ENCODE data around the gene ADCY1. TPM values are rescaled to one million over a fixed set of nuclear protein-coding genes. Genes with fewer than 3 reads are reported as not detected.

ADCY1 gene
- polyA plus RNA-seq, 1 experiment: 0.26 TPM

- no peak for TF ChIP-seq CTCF (IDR thresholded peaks at IDR 0.05; ENCODE audit: insufficient read depth, low read depth, low read length)
- CTCF ChIA-PET: no interaction called here
- DNase-seq (ENCODE audit: low read depth): no peak
- no peaks in the 10 kb centered on the region for H3K36me3 ChIP-seq (ENCODE audit: control insufficient read depth, insufficient read depth, low read length)
- no peak overlapping the region for H3K4me3 ChIP-seq (ENCODE audit: low read depth, low read length)
- POLR2A ChIA-PET: no interaction called here
- H3K27me3 ChIP-seq (ENCODE audit: control insufficient read depth, insufficient read depth, low read length): no peaks in the 10 kb centered on the region
Observed at GRCh38 chr7:45623157-45623556, 49.0 kb downstream of the ADCY1 start.

- H3K4me3 ChIP-seq (ENCODE audit: low read depth, low read length): no peak overlapping the region
- DNase-seq (ENCODE audit: low read depth): no peak
- no peaks in the 10 kb centered on the region for H3K36me3 ChIP-seq (ENCODE audit: control insufficient read depth, insufficient read depth, low read length)
- ChIA-PET POLR2A (no interaction called here), CTCF (interaction anchor here (1.1 kb wide), 1 partner anchor 17 kb away, joined by 3 read pairs; no protein-coding TSS in a partner anchor)
- TF ChIP-seq CTCF (IDR thresholded peaks at IDR 0.05; ENCODE audit: insufficient read depth, low read depth, low read length): no peak
- H3K27me3 ChIP-seq (ENCODE audit: control insufficient read depth, insufficient read depth, low read length): no peaks in the 10 kb centered on the region
Observed at GRCh38 chr7:45623740-45624391, 49.7 kb downstream of the ADCY1 start.

- ChIA-PET POLR2A (no interaction called here), CTCF (interaction anchor here (1.1 kb wide), 1 partner anchor 17 kb away, joined by 3 read pairs; no protein-coding TSS in a partner anchor)
- no peak for DNase-seq (ENCODE audit: low read depth)
- Histone ChIP-seq H3K27me3 (ENCODE audit: control insufficient read depth, insufficient read depth, low read length) (no peaks in the 10 kb centered on the region), H3K4me3 (ENCODE audit: low read depth, low read length) (no peak overlapping the region), H3K36me3 (ENCODE audit: control insufficient read depth, insufficient read depth, low read length) (no peaks in the 10 kb centered on the region)
- TF ChIP-seq CTCF (IDR thresholded peaks at IDR 0.05; ENCODE audit: insufficient read depth, low read depth, low read length): no peak
Observed at GRCh38 chr7:45624392-45624760, 50.2 kb downstream of the ADCY1 start.

GRCh38 chr7:45625067-45625466 lies 50.9 kb downstream of the ADCY1 start:
- no peak for DNase-seq (ENCODE audit: low read depth)
- Histone ChIP-seq H3K27me3 (ENCODE audit: control insufficient read depth, insufficient read depth, low read length) (no peaks in the 10 kb centered on the region), H3K4me3 (ENCODE audit: low read depth, low read length) (no peak overlapping the region), H3K36me3 (ENCODE audit: control insufficient read depth, insufficient read depth, low read length) (no peaks in the 10 kb centered on the region)
- no peak for TF ChIP-seq CTCF (IDR thresholded peaks at IDR 0.05; ENCODE audit: insufficient read depth, low read depth, low read length)
- POLR2A ChIA-PET: no interaction called here
- CTCF ChIA-PET: interaction anchor here (1.1 kb wide), 1 partner anchor 16 kb away, joined by 3 read pairs; no protein-coding TSS in a partner anchor

GRCh38 chr7:45625714-45626440 lies 51.7 kb downstream of the ADCY1 start:
- POLR2A ChIA-PET: no interaction called here
- H3K4me3 ChIP-seq (ENCODE audit: low read depth, low read length): no peak overlapping the region
- no peak for DNase-seq (ENCODE audit: low read depth)
- TF ChIP-seq CTCF (IDR thresholded peaks at IDR 0.05; ENCODE audit: insufficient read depth, low read depth, low read length): no peak
- no peaks in the 10 kb centered on the region for H3K36me3 ChIP-seq (ENCODE audit: control insufficient read depth, insufficient read depth, low read length)
- H3K27me3 ChIP-seq (ENCODE audit: control insufficient read depth, insufficient read depth, low read length): no peaks in the 10 kb centered on the region
- CTCF ChIA-PET: no interaction called here

Measured in BJ (cell line).